Activated CD4-positive, alpha-beta memory T cell treated with anti-CD3 and anti-CD28 coated beads, Interleukin-2, amount 10 ng/mL, durations not matched to agents 7 days and 5 days (primary cell): ENCODE data around the gene SPC25. TPM values are rescaled to one million over a fixed set of nuclear protein-coding genes. Genes with fewer than 3 reads are reported as not detected.

Experiments used
- CTCF ChIA-PET: fragments of 350-600 bp; sonication (Branson Sonifier 250); formaldehyde crosslinking; loops from one replicate; lab custom pipeline; 2021; ENCODE audit warnings: antibody characterized with exemption, inconsistent platforms; lab: Charles Lee
- POLR2A ChIA-PET: fragments of 350-600 bp; sonication (Branson Sonifier 250); formaldehyde crosslinking; loops from one replicate; lab custom pipeline; 2021; ENCODE audit warnings: antibody characterized with exemption; lab: Charles Lee
- DNase-seq: peaks from one replicate; pipeline ENCODE4 v3.0.0-alpha.2; 2020
- H3K27ac Mint-ChIP-seq: one replicate; pipeline ENCODE4 v1.8.0; 2021; ENCODE audit warnings: mild to moderate bottlenecking, mixed read lengths
- H3K27me3 Mint-ChIP-seq: one replicate; pipeline ENCODE4 v1.8.0; 2021; ENCODE audit warnings: mixed read lengths
- H3K36me3 Mint-ChIP-seq: one replicate; pipeline ENCODE4 v1.8.0; 2021; ENCODE audit warnings: low read depth, mixed read lengths
- H3K4me1 Mint-ChIP-seq: one replicate; pipeline ENCODE4 v1.8.0; 2021; ENCODE audit warnings: mixed read lengths
- H3K4me3 Mint-ChIP-seq: one replicate; pipeline ENCODE4 v1.8.0; 2021; ENCODE audit warnings: mild to moderate bottlenecking, mixed read lengths
- H3K9me3 Mint-ChIP-seq: one replicate; pipeline ENCODE4 v1.8.0; 2021; ENCODE audit warnings: mixed read lengths
- total RNA-seq, 2 experiments: library from RNA; stranded (reverse); gene quantifications; one replicate each; pipeline ENCODE4 v1.2.3, GENCODE V29; 2021

SPC25 gene
- total RNA-seq, 2 experiments from 2014 or later, result 33.3 to 34.2 TPM

GRCh38 chr2:168852481-168852880, 37.7 kb downstream of the SPC25 start:
- peaks cover 34% of the 10 kb centered on the region for H3K36me3 Mint-ChIP-seq
- no peaks in the 10 kb centered on the region for H3K9me3 Mint-ChIP-seq
- no peaks in the 10 kb centered on the region for H3K4me1 Mint-ChIP-seq
- CTCF ChIA-PET, result interaction anchor here (0.9 kb wide), 1 partner anchor 69 kb away, joined by 3 read pairs; no protein-coding TSS in a partner anchor
- POLR2A ChIA-PET, result no interaction called here
- no peak overlapping the region for H3K4me3 Mint-ChIP-seq
- no peak for DNase-seq
- H3K27me3 Mint-ChIP-seq, result no peaks in the 10 kb centered on the region
- no peak overlapping the region for H3K27ac Mint-ChIP-seq

- H3K27ac Mint-ChIP-seq, result no peak overlapping the region
- ChIA-PET POLR2A (no interaction called here), CTCF (no interaction called here)
- no peaks in the 10 kb centered on the region for H3K9me3 Mint-ChIP-seq
- no peak overlapping the region for H3K4me3 Mint-ChIP-seq
- no peak for DNase-seq
- H3K27me3 Mint-ChIP-seq, result no peaks in the 10 kb centered on the region
- H3K36me3 Mint-ChIP-seq, result peaks cover 29% of the 10 kb centered on the region
- H3K4me1 Mint-ChIP-seq, result no peaks in the 10 kb centered on the region
These were observed 38.4 kb downstream of the SPC25 start for GRCh38 chr2:168851674-168852320.

GRCh38 chr2:168850846-168851245, 39.4 kb downstream of the SPC25 start:
- POLR2A ChIA-PET, result no interaction called here
- Mint-ChIP-seq H3K4me1 (no peaks in the 10 kb centered on the region), H3K27me3 (no peaks in the 10 kb centered on the region), H3K9me3 (no peaks in the 10 kb centered on the region), H3K27ac (no peak overlapping the region), H3K4me3 (no peak overlapping the region), H3K36me3 (peaks cover 25% of the 10 kb centered on the region)
- DNase-seq, result no peak
- CTCF ChIA-PET, result no interaction called here

GRCh38 chr2:168849610-168850009, 40.6 kb downstream of the SPC25 start:
- no peaks in the 10 kb centered on the region for H3K27me3 Mint-ChIP-seq
- no peak overlapping the region for H3K4me3 Mint-ChIP-seq
- no peak for DNase-seq
- no peaks in the 10 kb centered on the region for H3K9me3 Mint-ChIP-seq
- CTCF ChIA-PET, result interaction anchor here (0.7 kb wide), 1 partner anchor 489 kb away, joined by 3 read pairs; no protein-coding TSS in a partner anchor
- POLR2A ChIA-PET, result no interaction called here
- H3K36me3 Mint-ChIP-seq, result peaks cover 19% of the 10 kb centered on the region
- H3K27ac Mint-ChIP-seq, result no peak overlapping the region
- H3K4me1 Mint-ChIP-seq, result no peaks in the 10 kb centered on the region

GRCh38 chr2:168848225-168848624, 42.0 kb downstream of the SPC25 start:
- Mint-ChIP-seq H3K9me3 (no peaks in the 10 kb centered on the region), H3K27ac (no peak overlapping the region), H3K27me3 (no peaks in the 10 kb centered on the region), H3K36me3 (peaks cover 10% of the 10 kb centered on the region), H3K4me1 (peaks cover 2% of the 10 kb centered on the region), H3K4me3 (no peak overlapping the region)
- CTCF ChIA-PET, result no interaction called here
- DNase-seq, result no peak
- POLR2A ChIA-PET, result no interaction called here

GRCh38 chr2:168843253-168843652, 47.0 kb downstream of the SPC25 start:
- no peak for DNase-seq
- Mint-ChIP-seq H3K27ac (no peak overlapping the region), H3K4me3 (no peak overlapping the region), H3K9me3 (no peaks in the 10 kb centered on the region), H3K36me3 (no peaks in the 10 kb centered on the region), H3K4me1 (peaks cover 9% of the 10 kb centered on the region), H3K27me3 (no peaks in the 10 kb centered on the region)
- CTCF ChIA-PET, result no interaction called here
- POLR2A ChIA-PET, result interaction anchor here (1.2 kb wide), 1 partner anchor 48 kb away, joined by 3 read pairs; no protein-coding TSS in a partner anchor

GRCh38 chr2:168841445-168841844, 48.8 kb downstream of the SPC25 start:
- H3K27me3 Mint-ChIP-seq, result no peaks in the 10 kb centered on the region
- no peaks in the 10 kb centered on the region for H3K9me3 Mint-ChIP-seq
- POLR2A ChIA-PET, result no interaction called here
- H3K36me3 Mint-ChIP-seq, result no peaks in the 10 kb centered on the region
- H3K4me1 Mint-ChIP-seq, result peaks cover 9% of the 10 kb centered on the region
- H3K4me3 Mint-ChIP-seq, result no peak overlapping the region
- DNase-seq, result no peak
- no peak overlapping the region for H3K27ac Mint-ChIP-seq
- CTCF ChIA-PET, result no interaction called here

- Mint-ChIP-seq H3K27ac (no peak overlapping the region), H3K36me3 (no peaks in the 10 kb centered on the region), H3K27me3 (no peaks in the 10 kb centered on the region), H3K9me3 (no peaks in the 10 kb centered on the region), H3K4me1 (no peaks in the 10 kb centered on the region), H3K4me3 (no peak overlapping the region)
- CTCF ChIA-PET, result no interaction called here
- no peak for DNase-seq
- POLR2A ChIA-PET, result interaction anchor here (0.7 kb wide), 1 partner anchor 11 kb away, joined by 3 read pairs; no protein-coding TSS in a partner anchor
These were observed 54.3 kb downstream of the SPC25 start for GRCh38 chr2:168835969-168836368.

- H3K4me3 Mint-ChIP-seq, result no peak overlapping the region
- no peak for DNase-seq
- H3K4me1 Mint-ChIP-seq, result no peaks in the 10 kb centered on the region
- H3K27ac Mint-ChIP-seq, result no peak overlapping the region
- H3K36me3 Mint-ChIP-seq, result no peaks in the 10 kb centered on the region
- H3K27me3 Mint-ChIP-seq, result peaks cover 3% of the 10 kb centered on the region
- H3K9me3 Mint-ChIP-seq, result no peaks in the 10 kb centered on the region
- POLR2A ChIA-PET, result no interaction called here
- CTCF ChIA-PET, result no interaction called here
These were observed 58.6 kb downstream of the SPC25 start for GRCh38 chr2:168831662-168832061.

GRCh38 chr2:168830958-168831357, 59.3 kb downstream of the SPC25 start:
- CTCF ChIA-PET, result no interaction called here
- POLR2A ChIA-PET, result no interaction called here
- no peak for DNase-seq
- Mint-ChIP-seq H3K27ac (no peak overlapping the region), H3K4me3 (no peak overlapping the region), H3K36me3 (no peaks in the 10 kb centered on the region), H3K4me1 (no peaks in the 10 kb centered on the region), H3K27me3 (peaks cover 3% of the 10 kb centered on the region), H3K9me3 (no peaks in the 10 kb centered on the region)

GRCh38 chr2:168825126-168825525, 65.1 kb downstream of the SPC25 start:
- H3K4me3 Mint-ChIP-seq, result no peak overlapping the region
- H3K27ac Mint-ChIP-seq, result no peak overlapping the region
- H3K27me3 Mint-ChIP-seq, result peaks cover 3% of the 10 kb centered on the region
- POLR2A ChIA-PET, result interaction anchor here (1.5 kb wide), 1 partner anchor 11 kb away, joined by 3 read pairs; no protein-coding TSS in a partner anchor
- no peaks in the 10 kb centered on the region for H3K9me3 Mint-ChIP-seq
- H3K4me1 Mint-ChIP-seq, result no peaks in the 10 kb centered on the region
- no peaks in the 10 kb centered on the region for H3K36me3 Mint-ChIP-seq
- CTCF ChIA-PET, result interaction anchor here (0.8 kb wide), 1 partner anchor 9 kb away, joined by 3 read pairs; no protein-coding TSS in a partner anchor
- DNase-seq, result no peak

- Mint-ChIP-seq H3K36me3 (no peaks in the 10 kb centered on the region), H3K27me3 (no peaks in the 10 kb centered on the region), H3K9me3 (no peaks in the 10 kb centered on the region), H3K27ac (no peak overlapping the region), H3K4me1 (no peaks in the 10 kb centered on the region), H3K4me3 (no peak overlapping the region)
- POLR2A ChIA-PET, result no interaction called here
- DNase-seq, result no peak
- CTCF ChIA-PET, result interaction anchor here (1.0 kb wide), 1 partner anchor 28 kb away, joined by 3 read pairs; no protein-coding TSS in a partner anchor
These were observed 68.2 kb downstream of the SPC25 start for GRCh38 chr2:168821992-168822391.

GRCh38 chr2:168821577-168821976, 68.7 kb downstream of the SPC25 start:
- no peaks in the 10 kb centered on the region for H3K4me1 Mint-ChIP-seq
- POLR2A ChIA-PET, result no interaction called here
- no peak overlapping the region for H3K27ac Mint-ChIP-seq
- H3K4me3 Mint-ChIP-seq, result no peak overlapping the region
- CTCF ChIA-PET, result no interaction called here
- no peaks in the 10 kb centered on the region for H3K27me3 Mint-ChIP-seq
- no peaks in the 10 kb centered on the region for H3K9me3 Mint-ChIP-seq
- no peak for DNase-seq
- no peaks in the 10 kb centered on the region for H3K36me3 Mint-ChIP-seq
